Measurements from ENCODE around the gene TBL1Y. TPM values are rescaled to one million over a fixed set of nuclear protein-coding genes. Genes with fewer than 3 reads are reported as not detected.
"Not testable (repeated sequence)": the region's sequence is repeated elsewhere in the genome, so short reads cannot be mapped to it uniquely, and the experiment has no call there.

TBL1Y gene
- total RNA-seq, 1 experiment from 2014 or later = not detected

DNA sequence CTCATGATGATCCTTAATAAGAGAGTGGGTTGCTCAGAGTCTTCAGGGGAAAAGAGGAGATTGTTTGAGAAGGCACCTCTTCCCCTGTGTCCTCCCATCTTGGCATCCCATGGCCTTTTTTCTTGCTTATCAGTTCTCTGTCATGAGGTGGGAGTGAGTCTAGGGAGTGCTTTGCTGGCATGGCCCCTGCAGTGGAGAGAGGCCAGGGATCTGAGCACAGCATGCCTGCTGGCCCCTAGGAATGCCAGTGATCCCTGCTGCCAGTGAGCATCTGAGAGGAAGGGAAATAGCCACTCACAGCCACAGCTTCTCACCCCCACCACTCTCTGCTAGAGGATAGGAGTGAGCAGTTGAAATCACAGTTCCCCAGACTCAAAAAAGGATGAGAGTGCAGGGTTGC, 168.2 kb downstream of the TBL1Y start:
- RAD21 ChIA-PET (ENCODE audit: low non-redundant PET in 1 of 2, low total read pairs in 2 of 2, uncharacterized antibody in 2 of 2, unreplicated experiment in 2 of 2) = no interaction called here
- H3K79me2 ChIP-seq (ENCODE audit: insufficient read depth, low read length) = no peaks in the 10 kb centered on the region
- TF ChIP-seq ATF3 (IDR thresholded peaks at IDR 0.05) (no peak), FOSL1 (IDR thresholded peaks at IDR 0.05; ENCODE audit: low read depth) (no peak), ZFX (IDR thresholded peaks at IDR 0.05) (no peak), POLR2AphosphoS5 (IDR thresholded peaks at IDR 0.05; ENCODE audit: low read depth, low read length) (no peak), ZNF274 (IDR thresholded peaks at IDR 0.05; ENCODE audit: low read depth, low read length) (no peak), RAD21 (IDR thresholded peaks at IDR 0.05; ENCODE audit: low read depth) (no peak)
- no peaks in the 10 kb centered on the region for H4K20me1 ChIP-seq (ENCODE audit: insufficient read depth)
- no peak overlapping the region for H2AFZ ChIP-seq (ENCODE audit: low read depth, low read length, poor library complexity, severe bottlenecking)
- ATAC-seq = no peak
- H3K27ac ChIP-seq (ENCODE audit: low read depth, low read length) = no peak overlapping the region
- no peak overlapping the region for H3K4me2 ChIP-seq (ENCODE audit: low read length)
- BruUV-seq (replicated peaks) = no TSS peak
- no peak overlapping the region for H3K4me3 ChIP-seq (replicated peaks in 1 of 2; ENCODE audit: low read depth in 1 of 2, low read length in 2 of 2)
- POLR2A ChIA-PET = no interaction called here
- no peaks in the 10 kb centered on the region for H3K27me3 ChIP-seq (ENCODE audit: insufficient read depth, low read length)
- H3K36me3 ChIP-seq (ENCODE audit: control insufficient read depth in 1 of 2, insufficient read depth in 2 of 2, low read length in 2 of 2) = no peaks in the 10 kb centered on the region
- H3K4me1 ChIP-seq (ENCODE audit: control insufficient read depth in 1 of 2, insufficient read depth in 2 of 2, low read length in 2 of 2) = no peaks in the 10 kb centered on the region
- intact Hi-C loops (cut with micrococcal nuclease) = no loop called here
- no peaks in the 10 kb centered on the region for H3K9me2 ChIP-seq (ENCODE audit: insufficient read depth)
- DNase-seq (ENCODE audit: low read depth, low spot score) = no peak
- H3K9me3 ChIP-seq (ENCODE audit: control insufficient read depth in 1 of 2, insufficient read depth in 1 of 2, low read depth in 1 of 2, low read length in 2 of 2) = no peaks in the 10 kb centered on the region
- no peak overlapping the region for H3K9ac ChIP-seq (ENCODE audit: low read length)
- CTCF ChIA-PET = no interaction called here

DNA sequence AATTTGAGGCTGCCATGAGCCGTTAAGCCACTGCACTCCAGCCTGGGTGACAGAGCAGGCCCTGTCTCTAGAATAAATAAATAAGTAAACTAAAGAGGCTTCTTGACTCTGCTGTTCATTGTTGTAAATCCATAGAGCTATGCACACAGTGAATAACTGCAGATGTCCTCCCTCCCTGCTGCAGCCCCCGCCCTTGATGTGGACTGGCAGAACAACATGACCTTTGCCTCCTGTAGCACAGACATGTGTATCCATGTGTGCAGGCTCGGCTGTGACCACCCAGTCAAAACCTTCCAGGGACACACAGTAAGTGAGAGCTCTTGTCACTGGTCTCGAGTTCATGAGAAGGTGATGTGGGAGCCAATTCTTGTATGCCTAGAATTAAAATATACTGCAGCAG, 170.1 kb downstream of the TBL1Y start:
- H3K9ac ChIP-seq (ENCODE audit: low read length); H2AFZ ChIP-seq (ENCODE audit: low read depth, low read length, poor library complexity, severe bottlenecking); H3K79me2 ChIP-seq (ENCODE audit: insufficient read depth, low read length); H3K36me3 ChIP-seq (ENCODE audit: control insufficient read depth in 1 of 2, insufficient read depth in 2 of 2, low read length in 2 of 2); POLR2A ChIA-PET; intact Hi-C loops (cut with micrococcal nuclease); RAD21 ChIA-PET (ENCODE audit: low non-redundant PET in 1 of 2, low total read pairs in 2 of 2, uncharacterized antibody in 2 of 2, unreplicated experiment in 2 of 2); DNase-seq (ENCODE audit: low read depth, low spot score); H4K20me1 ChIP-seq (ENCODE audit: insufficient read depth); H3K9me3 ChIP-seq (ENCODE audit: control insufficient read depth in 1 of 2, insufficient read depth in 1 of 2, low read depth in 1 of 2, low read length in 2 of 2); ATAC-seq; H3K27ac ChIP-seq (ENCODE audit: low read depth, low read length); H3K27me3 ChIP-seq (ENCODE audit: insufficient read depth, low read length); H3K4me2 ChIP-seq (ENCODE audit: low read length); BruUV-seq (replicated peaks); CTCF ChIA-PET; H3K4me3 ChIP-seq (replicated peaks in 1 of 2; ENCODE audit: low read depth in 1 of 2, low read length in 2 of 2); H3K4me1 ChIP-seq (ENCODE audit: control insufficient read depth in 1 of 2, insufficient read depth in 2 of 2, low read length in 2 of 2); H3K9me2 ChIP-seq (ENCODE audit: insufficient read depth): not testable (repeated sequence)
